ENCODE measurements around the gene TPX2. TPM values are rescaled to one million over a fixed set of nuclear protein-coding genes. Genes with fewer than 3 reads are reported as not detected.

Gene TPX2, protein sequence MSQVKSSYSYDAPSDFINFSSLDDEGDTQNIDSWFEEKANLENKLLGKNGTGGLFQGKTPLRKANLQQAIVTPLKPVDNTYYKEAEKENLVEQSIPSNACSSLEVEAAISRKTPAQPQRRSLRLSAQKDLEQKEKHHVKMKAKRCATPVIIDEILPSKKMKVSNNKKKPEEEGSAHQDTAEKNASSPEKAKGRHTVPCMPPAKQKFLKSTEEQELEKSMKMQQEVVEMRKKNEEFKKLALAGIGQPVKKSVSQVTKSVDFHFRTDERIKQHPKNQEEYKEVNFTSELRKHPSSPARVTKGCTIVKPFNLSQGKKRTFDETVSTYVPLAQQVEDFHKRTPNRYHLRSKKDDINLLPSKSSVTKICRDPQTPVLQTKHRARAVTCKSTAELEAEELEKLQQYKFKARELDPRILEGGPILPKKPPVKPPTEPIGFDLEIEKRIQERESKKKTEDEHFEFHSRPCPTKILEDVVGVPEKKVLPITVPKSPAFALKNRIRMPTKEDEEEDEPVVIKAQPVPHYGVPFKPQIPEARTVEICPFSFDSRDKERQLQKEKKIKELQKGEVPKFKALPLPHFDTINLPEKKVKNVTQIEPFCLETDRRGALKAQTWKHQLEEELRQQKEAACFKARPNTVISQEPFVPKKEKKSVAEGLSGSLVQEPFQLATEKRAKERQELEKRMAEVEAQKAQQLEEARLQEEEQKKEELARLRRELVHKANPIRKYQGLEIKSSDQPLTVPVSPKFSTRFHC
- polyA plus RNA-seq (ENCODE audit: insufficient read length): 20.7 TPM

DNA sequence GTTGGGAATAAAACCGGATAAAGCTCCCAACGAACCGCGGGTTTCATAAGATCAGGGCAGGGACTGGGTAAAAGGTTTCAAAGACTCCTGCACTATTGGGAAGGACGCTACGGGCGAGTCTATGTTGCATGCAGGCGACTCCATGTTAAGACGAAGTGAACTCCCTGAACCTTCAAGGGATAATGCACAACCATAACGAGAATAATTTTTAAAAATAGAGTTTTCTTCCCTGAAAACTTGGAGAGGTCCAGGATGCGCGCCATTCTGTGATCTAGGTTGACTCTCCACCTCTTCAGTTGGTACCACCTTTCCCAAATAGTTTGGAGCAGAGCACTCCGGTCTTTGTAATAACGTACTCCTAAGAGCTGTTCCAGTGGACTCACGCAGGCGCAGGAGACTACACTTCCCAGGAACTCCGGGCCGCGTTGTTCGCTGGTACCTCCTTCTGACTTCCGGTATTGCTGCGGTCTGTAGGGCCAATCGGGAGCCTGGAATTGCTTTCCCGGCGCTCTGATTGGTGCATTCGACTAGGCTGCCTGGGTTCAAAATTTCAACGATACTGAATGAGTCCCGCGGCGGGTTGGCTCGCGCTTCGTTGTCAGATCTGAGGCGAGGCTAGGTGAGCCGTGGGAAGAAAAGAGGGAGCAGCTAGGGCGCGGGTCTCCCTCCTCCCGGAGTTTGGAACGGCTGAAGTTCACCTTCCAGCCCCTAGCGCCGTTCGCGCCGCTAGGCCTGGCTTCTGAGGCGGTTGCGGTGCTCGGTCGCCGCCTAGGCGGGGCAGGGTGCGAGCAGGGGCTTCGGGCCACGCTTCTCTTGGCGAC is at the start of gene TPX2:
TPX2 (plus strand) TSS at position 562 of the 821 bp plus-strand sequence. CDS start 18,187 bp downstream, outside the sequence.
- peak; percentile 96 for DNase-seq

DNA sequence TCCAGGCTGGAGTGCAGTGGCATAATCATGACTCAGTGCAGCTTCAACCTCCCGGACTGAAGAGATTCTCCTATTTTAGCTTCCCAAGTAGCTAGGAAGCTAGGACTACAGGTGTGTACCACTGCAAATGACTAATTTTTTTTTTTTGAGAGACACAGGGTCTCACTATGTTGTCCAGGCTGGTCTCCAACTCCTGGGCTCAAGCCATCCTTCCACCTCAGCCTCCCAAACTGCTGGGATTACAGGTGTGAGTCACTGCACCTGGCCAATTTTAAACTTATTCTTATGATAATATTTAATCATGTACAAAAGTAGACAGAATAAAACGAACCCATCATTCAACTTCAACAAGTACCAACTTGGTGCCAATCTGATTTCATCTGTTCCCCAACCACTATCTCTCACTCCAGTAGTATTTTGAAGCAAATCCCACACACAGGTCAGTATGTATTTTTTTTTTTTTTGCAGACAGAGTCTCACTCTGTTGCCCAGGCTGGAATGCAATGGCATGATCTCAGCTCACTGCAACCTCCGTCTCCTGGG is 48.9 kb upstream of the TPX2 start:
- DNase-seq: no peak

DNA sequence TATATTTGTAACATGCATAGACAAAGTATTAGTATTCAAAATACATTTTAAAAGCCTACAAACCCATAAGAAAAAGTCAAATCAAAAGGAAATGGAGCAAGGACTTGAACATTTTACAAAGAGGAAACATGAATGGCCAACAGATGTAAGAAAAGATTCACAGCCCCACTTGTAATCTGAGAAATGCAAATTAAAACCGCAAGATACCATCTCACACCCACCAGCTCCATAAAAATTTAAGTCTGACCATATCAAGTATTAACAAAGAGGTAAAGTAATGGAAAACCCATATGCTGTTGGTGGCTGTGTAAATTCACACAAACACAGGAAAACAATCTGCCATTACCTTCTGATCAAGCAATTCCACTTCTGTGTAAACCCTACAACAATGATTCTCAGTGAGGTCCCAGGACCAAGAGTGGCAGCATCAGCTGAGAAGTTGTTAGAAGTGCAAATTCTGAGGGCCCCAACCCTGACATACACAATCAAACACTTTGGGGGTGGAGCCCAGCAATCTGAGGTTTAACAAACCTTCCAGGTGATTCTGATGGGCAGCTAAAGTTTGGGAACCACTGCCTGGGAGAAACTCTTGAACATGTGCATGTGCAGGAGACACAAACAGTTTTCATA is 47.3 kb upstream of the TPX2 start:
- DNase-seq: no peak

DNA sequence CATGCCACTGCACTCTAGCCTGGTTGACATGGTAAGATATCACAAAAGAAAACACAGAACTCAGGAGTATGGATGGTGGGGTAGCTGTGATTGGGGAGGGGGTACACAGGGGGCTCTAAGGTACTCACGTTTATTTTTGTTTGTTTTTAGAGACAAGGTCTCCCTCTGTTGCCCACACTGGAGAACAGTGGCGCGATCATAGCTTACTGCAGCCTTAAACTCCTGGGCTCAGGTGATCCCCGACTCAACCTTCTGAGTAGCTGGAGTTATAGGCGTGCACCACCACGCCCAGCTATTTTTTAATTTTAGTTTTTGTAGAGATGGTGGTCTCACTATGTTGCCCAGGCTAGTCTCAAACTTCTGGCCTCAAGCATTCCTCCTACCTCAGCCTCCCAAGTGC is 45.7 kb upstream of the TPX2 start:
- DNase-seq: no peak

DNA sequence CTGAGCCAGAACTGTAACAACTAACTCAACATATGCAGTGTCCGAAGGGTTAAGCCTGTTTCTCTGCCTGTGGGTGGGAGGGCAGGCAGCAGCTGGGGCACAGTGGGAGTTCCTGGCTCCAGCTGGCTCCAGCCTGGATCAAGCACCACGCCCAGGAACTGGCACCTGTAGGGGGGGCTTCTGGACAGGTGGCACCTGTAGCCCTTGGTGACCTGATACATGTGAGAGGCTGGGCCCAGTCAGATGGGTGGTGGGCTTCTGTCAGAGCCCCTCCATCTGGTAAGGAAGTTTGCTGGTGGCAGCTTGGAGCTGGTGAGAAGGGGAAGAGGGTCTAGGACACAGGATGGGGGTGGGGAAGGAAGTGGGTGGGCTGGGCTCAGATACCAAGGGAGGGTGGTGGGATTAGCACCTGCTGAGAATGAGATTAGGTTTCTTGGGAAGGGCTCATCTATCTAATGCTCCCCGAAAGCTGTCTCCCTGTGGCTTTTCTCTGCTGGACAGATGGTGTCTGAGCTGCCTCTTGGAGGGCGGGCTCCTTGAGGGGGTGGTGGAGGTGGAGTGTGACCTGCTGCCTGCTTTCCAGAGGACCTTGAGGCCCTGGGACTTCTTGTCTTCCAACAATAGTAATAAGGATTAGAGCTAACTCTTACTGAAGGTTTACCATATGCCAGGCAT is 45.0 kb upstream of the TPX2 start:
- DNase-seq: no peak

DNA sequence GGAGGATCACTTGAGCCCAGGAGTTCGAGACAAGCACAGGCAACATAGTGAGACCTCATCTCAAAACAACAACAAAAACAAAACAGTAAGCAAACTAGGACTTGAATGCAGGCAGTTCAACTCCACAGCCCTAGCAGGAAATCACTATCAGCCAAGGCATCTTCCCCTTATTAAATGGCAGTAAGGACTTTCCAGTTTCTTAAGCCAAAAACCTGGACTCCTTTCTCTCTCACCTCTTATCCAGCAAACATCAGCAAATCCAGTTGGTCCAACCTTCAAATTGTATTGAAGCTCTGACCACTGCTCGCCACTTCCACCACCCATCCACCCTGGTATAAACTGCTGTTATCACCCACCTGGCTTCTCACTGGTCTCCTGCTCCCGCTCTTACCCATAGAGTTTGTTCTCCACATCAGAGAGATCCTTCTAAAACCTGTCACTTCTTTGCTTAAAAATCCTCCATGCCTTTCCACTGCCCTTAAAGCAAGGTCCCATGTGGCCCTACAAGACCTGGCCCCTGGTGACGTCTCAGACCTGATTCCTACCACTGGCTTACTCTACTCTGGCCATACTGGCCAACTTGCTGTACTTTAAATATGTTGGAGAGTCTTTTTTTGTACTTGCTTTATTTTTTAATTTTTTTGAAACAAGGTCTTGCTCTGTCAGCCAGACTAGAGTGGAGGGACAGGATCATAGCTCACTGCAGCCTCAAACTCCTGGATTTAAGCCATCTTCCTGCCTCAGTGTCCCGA is 44.1 kb upstream of the TPX2 start:
- DNase-seq: no peak

DNA sequence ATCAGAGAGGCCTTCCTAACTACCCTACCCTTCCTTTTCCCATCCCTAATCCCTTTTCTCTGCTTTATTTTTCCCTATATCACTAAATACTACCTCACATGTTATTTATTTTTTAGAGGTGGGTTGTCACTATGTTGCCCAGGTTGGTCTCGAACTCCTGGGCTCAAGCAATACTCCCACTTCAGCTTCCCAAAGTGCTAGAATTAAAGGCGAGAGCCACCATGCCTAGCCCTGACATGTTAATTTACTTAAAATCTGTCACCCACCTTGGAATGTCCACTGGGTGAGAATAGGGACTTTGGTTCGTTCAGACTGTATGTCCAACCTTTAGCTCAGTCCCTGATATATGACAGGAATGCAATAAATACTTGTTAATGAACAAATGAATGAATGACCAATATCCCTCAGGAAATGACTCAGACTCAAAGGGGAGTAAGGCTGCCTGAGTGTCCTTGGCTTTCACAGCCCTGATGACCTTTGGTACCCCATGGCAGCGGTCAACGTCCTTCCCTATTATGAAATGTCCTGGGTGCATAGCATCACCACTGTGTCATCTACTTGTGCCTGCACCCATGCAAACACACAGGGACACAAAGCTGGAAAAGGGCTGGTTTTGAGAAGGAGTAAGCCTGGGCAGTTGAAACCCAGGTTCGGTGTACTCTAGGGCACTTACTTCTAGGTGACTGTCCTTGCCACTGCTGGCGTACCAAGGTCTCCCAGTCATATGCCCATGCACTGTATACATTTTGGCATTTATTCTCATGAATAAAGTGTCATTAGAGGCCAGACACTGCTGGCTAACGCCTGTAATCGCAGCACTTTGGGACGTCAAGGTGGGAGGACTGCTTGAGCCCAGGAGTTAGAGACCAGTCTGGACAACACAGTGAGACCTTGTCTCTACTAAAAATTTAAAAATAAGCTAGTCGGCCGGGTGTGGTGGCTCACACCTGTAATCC is 43.0 kb upstream of the TPX2 start:
- DNase-seq: no peak

DNA sequence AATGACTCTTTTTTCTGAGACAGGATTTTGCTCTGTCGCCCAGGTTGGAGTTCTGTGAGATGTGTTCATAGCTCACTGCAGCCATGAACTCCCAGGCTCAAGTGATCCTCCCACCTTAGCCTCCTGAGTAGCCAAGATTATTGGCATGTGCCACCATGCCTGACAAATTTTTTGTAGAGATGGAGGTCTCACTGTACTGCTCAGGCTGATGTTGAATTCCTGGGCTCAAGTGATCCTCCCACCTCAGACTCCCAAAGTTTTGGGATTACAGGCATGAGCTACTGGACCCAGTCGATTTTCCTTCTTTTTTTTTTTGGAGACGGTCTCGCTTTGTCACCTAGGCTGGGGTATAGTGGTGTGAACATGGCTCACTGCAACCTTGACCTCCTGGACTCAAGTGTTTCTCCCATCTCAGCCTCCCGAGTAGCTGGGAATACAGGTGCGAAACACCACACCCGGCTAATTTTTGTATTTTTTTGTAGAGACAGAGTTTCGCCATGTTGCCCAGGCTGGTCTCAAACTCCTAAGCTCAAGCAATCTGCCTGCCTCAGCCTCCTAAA is 40.8 kb upstream of the TPX2 start:
- DNase-seq: no peak

DNA sequence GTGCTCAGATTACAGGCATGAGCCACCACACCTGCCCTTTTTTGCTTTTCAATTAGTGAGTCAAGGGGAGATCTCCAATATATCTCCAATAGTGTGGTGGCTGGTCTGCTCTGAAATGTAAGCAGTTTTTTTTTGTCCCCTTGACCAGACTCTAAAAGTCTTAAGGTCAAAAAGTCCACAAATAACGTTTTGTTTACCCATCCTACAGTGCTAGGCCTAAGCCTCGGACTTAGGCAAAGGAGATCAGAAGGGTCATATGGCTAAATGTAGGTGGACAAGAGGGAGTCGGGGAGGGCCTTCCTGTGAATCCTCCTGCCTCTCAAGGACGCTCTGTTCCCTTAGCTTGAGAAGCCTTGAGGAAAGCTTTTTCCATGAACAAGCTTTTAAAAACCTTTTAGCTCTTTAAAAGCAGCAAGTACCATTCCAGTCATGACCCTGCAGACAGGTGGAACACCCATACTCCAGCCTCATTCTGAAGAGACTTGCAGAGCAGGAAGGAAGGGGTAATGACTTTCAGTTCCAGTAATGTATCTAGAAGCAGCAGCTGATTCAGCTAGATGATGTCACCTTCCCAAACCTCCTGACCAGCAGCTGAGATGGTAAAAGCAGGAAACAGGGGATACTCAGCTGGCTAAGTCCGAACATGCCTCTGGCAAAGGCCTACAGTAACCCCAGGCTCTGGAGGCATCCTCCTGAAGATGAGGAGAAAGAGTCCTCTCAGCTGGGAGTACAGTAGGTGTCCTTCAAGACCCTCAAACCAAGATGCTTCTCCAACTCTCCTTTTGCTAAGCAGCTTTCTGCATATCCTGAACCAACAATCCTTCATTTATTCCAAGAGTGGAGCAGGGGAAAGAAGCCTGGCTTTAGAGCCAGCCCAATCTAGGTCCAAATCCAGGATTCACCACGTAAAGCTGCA is 40.0 kb upstream of the TPX2 start:
- peak; percentile 85 for DNase-seq

DNA sequence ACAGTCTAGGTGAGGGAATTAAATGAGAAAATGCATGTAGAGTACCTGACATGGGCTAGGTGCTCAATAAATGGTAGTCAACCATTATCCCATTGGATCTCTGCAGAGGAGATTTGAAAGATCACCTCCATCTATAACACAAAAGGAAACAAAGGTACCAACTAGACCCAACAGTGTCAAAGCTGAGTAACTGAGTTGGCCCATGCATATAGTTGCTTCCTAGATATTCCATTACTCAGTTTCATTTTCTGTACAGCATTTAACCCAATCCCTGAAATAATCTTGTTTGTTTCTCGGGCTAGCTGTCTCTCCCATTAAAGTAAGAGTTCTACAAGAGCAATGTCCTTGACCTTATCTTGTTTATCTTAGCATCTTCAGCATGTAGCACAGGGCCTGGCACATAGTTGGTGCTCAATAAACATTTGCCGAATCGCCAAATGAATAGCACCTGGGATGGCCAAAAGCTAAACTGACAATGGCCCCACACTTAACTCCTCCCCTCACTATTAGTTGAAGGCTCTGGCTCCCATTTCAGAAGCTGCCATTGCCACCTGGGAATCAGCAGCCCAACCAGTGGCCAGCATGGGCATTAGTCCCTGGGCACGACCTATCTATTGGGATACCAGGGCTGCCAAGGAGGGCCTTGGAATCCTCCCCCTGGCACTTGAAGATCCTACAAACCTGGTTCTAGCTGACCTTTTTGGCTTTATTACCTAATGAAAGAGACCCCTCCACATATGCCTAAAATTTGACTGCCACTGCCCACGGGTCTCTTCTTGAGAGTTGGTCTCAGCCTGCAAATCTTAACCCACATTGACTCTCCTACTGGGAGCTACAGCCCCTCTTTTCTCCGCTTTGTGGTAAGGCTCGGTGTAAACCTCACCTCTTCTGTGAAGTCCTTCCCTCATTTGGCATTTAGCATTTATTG is 39.0 kb upstream of the TPX2 start:
- DNase-seq: no peak

DNA sequence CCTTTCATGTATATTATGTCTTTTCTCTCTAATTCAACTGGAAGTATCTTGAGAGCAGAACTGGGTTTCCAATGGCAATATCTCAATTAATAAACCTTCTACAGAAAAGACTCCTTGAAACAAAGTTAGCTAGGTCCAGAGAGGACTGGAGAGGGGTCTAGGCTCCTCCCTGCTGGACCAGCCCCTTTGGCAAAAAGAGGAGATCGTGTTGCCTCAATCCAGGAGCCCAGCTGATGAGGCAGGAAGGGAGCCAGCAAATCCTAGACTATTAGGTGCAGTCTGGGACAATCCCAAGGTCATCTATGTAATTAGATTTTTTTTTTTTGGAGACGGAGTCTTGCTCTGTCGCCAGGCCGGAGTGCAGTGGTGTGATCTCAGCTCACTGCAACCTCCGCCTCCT is 38.3 kb upstream of the TPX2 start:
- DNase-seq: no peak

DNA sequence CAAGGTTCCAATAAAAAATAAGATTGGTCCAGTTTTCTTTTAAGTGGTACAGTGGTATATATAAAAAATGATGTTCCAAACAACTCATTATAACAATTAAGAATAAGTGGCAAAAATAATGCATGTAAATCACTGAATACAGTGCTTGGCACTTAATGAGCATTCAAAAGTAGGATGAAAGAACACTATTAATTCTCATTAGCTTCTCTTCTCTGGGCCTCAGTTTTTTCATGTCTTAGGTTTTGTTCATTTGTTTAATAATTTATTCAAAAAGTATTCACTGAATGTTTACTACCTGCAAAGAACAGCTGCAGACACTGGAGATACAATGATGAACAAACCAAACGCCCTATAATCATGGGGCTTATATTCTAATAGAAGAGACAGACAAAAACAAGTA is 37.5 kb upstream of the TPX2 start:
- no peak for DNase-seq

DNA sequence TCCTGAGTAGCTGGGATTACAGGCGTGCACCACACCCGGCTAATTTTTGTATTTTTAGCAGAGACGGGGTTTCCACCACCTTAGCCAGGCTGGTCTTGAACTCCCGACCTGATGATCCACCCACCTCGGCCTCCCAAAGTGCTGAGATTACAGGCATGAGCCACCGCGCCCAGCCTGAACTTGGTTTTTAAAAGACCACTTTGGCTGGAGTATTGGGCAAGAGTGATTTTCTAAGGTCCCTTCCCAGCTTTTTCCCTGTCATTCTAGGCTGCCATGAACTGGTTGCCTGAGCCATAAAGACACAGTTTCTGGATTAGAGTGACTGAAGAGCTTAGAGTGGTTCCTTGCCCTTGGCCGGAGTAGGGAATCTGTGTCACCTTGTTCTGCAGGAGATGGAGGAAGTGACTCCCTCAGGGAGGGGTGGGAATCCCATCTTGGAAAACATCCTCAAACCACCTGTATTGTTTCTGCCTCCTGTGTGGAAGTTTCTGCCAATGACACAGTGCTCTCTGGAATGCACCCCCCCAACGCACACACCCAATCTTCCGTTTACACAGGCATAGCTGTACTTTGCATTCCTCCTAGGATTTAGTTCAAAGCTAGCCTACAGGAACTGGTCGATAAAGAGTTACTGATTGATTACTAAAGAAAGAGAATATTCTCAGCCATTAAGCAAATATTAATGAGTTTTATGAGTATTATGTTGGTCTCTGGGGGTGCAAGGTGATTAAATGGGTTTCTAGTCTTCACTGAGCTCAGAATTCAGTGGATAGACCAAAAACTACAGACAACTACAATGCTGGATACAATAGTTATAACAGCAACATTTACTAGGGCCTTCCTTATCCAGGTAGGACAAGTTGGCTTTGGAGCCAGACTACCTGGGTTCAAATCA is 34.6 kb upstream of the TPX2 start:
- no peak for DNase-seq

DNA sequence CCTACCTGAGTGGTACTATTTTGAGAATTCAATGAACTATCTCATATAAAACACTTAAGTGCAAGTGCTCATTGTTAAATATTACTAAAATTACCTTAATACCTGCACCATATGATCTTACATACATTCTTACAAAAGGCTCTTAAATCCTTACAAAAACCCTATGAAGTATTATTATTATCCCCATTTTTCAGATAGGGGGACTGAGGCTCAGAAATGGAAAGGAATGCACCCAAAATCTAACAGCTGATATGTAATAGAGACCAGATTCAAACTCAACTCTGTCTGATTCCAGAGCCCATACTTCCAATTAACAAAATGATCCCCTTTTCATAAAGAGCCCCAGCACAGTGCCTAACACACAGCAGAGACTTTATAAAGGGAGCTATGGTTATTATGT is 33.9 kb upstream of the TPX2 start:
- no peak for DNase-seq

DNA sequence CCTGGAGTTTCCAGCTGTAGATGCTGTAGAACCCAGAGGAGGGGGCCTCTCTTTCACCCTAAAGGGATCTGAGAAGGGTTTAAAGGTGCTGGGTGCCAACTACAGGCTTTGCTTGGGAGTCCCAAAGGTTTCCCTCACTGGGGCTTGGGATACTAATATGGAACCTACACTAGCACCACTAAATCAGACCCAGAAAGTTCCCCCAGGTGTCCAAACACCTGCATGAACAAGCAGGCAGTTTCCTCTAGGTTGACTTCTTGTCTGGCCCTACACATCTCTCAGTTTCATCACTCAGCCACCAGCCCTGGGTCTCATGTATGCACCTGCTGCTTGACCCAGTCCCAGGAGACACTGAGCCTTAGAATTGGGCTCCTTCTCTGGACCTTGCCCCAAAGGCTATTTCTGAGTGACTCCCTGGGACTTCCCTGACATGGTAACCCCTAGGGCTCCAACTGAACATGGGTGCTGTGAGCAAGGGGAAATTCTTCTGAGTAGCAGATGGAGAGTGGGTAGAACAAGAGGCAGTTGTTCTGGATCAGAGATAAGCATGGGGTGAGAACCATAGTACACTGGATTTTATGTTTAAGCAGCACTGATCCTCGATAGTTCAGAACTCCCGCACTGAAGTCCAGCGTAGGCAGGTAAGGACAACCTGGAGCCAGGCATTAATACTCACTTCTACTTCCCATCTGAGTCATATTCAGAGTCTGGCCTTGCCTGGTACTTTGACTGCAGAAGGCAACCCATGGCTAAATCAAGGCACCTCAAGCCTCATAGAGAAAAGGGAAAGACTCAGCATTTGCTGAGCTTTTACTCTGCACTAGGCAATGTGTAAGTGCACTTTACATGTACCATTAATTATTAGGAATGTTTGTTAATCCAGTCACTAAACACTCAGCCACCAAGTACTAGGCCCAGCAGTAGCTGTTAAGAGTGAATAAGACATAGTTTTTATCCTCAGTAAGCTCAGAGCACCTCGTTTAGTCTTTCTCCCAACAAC is 33.2 kb upstream of the TPX2 start:
- no peak for DNase-seq
